ENCODE results near the gene COL5A3. TPM values are rescaled to one million over a fixed set of nuclear protein-coding genes. Genes with fewer than 3 reads are reported as not detected.

The COL5A3 gene
- polyA plus RNA-seq = 0.32 to 0.67 TPM (median 0.43 TPM) in 3 replicates
- not detected for polyA plus RNA-seq (2011; ENCODE audit: low read depth)
- polyA plus RNA-seq (2011; cell fraction: cytosol; rRNA removed) = 0.07 and 0.12 TPM in 2 replicates
- polyA plus RNA-seq (2011; cell fraction: nucleus; rRNA removed) = 1.2 TPM in 2 replicates
- 0.32 and 0.85 TPM in 2 replicates for polyA plus RNA-seq (2012; ENCODE audit: low replicate concordance)
- 0.42 to 0.76 TPM (median 0.49 TPM) in 3 replicates for polyA minus RNA-seq
- polyA minus RNA-seq (2011; cell fraction: cytosol; rRNA and poly(A)+ RNA removed) = 0.38 TPM
- 1.3 and 1.7 TPM in 2 replicates for polyA minus RNA-seq (2011; cell fraction: nucleus; rRNA and poly(A)+ RNA removed)

- H4K20me1 ChIP-seq (ENCODE audit: control insufficient read depth, extremely low read depth, insufficient read depth, low read length) = peaks cover 3% of the 10 kb centered on the region
- no peak within 1 kb of the TSS for H3K9ac ChIP-seq (ENCODE audit: control insufficient read depth, extremely low read depth, insufficient read depth, low read length)
- DNase-seq (ENCODE audit: low read depth, low spot score) = no peak
- FAIRE-seq = no peak
- TF ChIP-seq CTCF (optimal IDR thresholded peaks at IDR 0.05 in 1 of 3, IDR thresholded peaks at IDR 0.05 in 1 of 3, conservative IDR thresholded peaks at IDR 0.05 in 1 of 3; ENCODE audit: extremely low read depth in 1 of 3, insufficient read depth in 2 of 3, low read length in 3 of 3) (no peak), EZH2 (IDR thresholded peaks at IDR 0.05; ENCODE audit: low read length) (no peak)
- H3K4me1 ChIP-seq (ENCODE audit: control insufficient read depth, extremely low read depth, insufficient read depth, low read length) = peaks cover 13% of the 10 kb centered on the region
- H3K9me1 ChIP-seq (ENCODE audit: control insufficient read depth, extremely low read depth, insufficient read depth, low read length) = peaks cover 5% of the 10 kb centered on the region
- no peaks in the 10 kb centered on the region for H3K9me3 ChIP-seq (ENCODE audit: control insufficient read depth, low read depth, low read length)
- no peak within 1 kb of the TSS for H2AFZ ChIP-seq (ENCODE audit: control insufficient read depth, low read length)
- no peak within 1 kb of the TSS for H3K27ac ChIP-seq (ENCODE audit: control insufficient read depth, insufficient read depth, low read length)
- H3K27me3 ChIP-seq (ENCODE audit: control insufficient read depth, extremely low read depth, insufficient read depth, low read length) = no peaks in the 10 kb centered on the region
- dilution Hi-C loops (cut with MboI; ENCODE audit: extremely low pct_ligation_motif_present, low sequenced_read_pairs) = no loop called here
- H3K4me2 ChIP-seq (ENCODE audit: control insufficient read depth, extremely low read depth, insufficient read depth, low read depth, low read length) = peak within 1 kb of the TSS; percentile 74
- H3K36me3 ChIP-seq (ENCODE audit: control insufficient read depth in 2 of 2, extremely low read depth in 1 of 2, insufficient read depth in 2 of 2, low read length in 2 of 2) = no peaks in the 10 kb centered on the region
- H3K79me2 ChIP-seq (ENCODE audit: control insufficient read depth, insufficient read depth, low read length) = no peaks in the 10 kb centered on the region
- H3K4me3 ChIP-seq (ENCODE audit: control insufficient read depth in 2 of 3, extremely low read depth in 1 of 3, insufficient read depth in 2 of 3, low read depth in 1 of 3, low read length in 3 of 3) = peak within 1 kb of the TSS; percentile 26 to 46 (median 30)
Measured at GRCh38 chr19:10010247-10010691, at the start of gene COL5A3. Gene COL5A3 (minus strand): TSS chr19:10010504. CDS start chr19:10010385, 119 bp downstream.

GRCh38 chr19:10052602-10053360 is 42.5 kb upstream of the COL5A3 start:
- no peak overlapping the region for H3K27ac ChIP-seq (ENCODE audit: control insufficient read depth, insufficient read depth, low read length)
- no peaks in the 10 kb centered on the region for H3K27me3 ChIP-seq (ENCODE audit: control insufficient read depth, extremely low read depth, insufficient read depth, low read length)
- no peaks in the 10 kb centered on the region for H3K79me2 ChIP-seq (ENCODE audit: control insufficient read depth, insufficient read depth, low read length)
- no peak overlapping the region for H3K4me3 ChIP-seq (ENCODE audit: control insufficient read depth in 2 of 3, extremely low read depth in 1 of 3, insufficient read depth in 2 of 3, low read depth in 1 of 3, low read length in 3 of 3)
- no peaks in the 10 kb centered on the region for H3K36me3 ChIP-seq (ENCODE audit: control insufficient read depth in 2 of 2, extremely low read depth in 1 of 2, insufficient read depth in 2 of 2, low read length in 2 of 2)
- FAIRE-seq = no peak
- no peaks in the 10 kb centered on the region for H4K20me1 ChIP-seq (ENCODE audit: control insufficient read depth, extremely low read depth, insufficient read depth, low read length)
- dilution Hi-C loops (cut with MboI; ENCODE audit: extremely low pct_ligation_motif_present, low sequenced_read_pairs) = no loop called here
- no peak for DNase-seq (ENCODE audit: low read depth, low spot score)
- no peak overlapping the region for H3K9ac ChIP-seq (ENCODE audit: control insufficient read depth, extremely low read depth, insufficient read depth, low read length)
- no peak for TF ChIP-seq CTCF (optimal IDR thresholded peaks at IDR 0.05 in 1 of 3, IDR thresholded peaks at IDR 0.05 in 1 of 3, conservative IDR thresholded peaks at IDR 0.05 in 1 of 3; ENCODE audit: extremely low read depth in 1 of 3, insufficient read depth in 2 of 3, low read length in 3 of 3)
- H3K4me2 ChIP-seq (ENCODE audit: control insufficient read depth, extremely low read depth, insufficient read depth, low read depth, low read length) = no peak overlapping the region
- no peaks in the 10 kb centered on the region for H3K9me1 ChIP-seq (ENCODE audit: control insufficient read depth, extremely low read depth, insufficient read depth, low read length)
- H3K9me3 ChIP-seq (ENCODE audit: control insufficient read depth, low read depth, low read length) = no peaks in the 10 kb centered on the region
- H2AFZ ChIP-seq (ENCODE audit: control insufficient read depth, low read length) = no peak overlapping the region
- H3K4me1 ChIP-seq (ENCODE audit: control insufficient read depth, extremely low read depth, insufficient read depth, low read length) = no peaks in the 10 kb centered on the region
